ENCODE results near the gene TMED4. TPM values are rescaled to one million over a fixed set of nuclear protein-coding genes. Genes with fewer than 3 reads are reported as not detected.

Gene TMED4
- total RNA-seq, 1 experiment from 2014 or later, result 49.7 TPM

- peaks cover 35% of the 10 kb centered on the region for H3K36me3 Mint-ChIP-seq (ENCODE audit: insufficient read depth, unreplicated experiment)
- CTCF ChIA-PET, result interaction anchor here (0.6 to 1.0 kb wide), 4 partner anchors 339 to 814 kb away, joined by 3 read pairs; no protein-coding TSS in a partner anchor
- no TSS peak for BruUV-seq (replicated peaks)
- H3K9me3 Mint-ChIP-seq (ENCODE audit: unreplicated experiment), result no peaks in the 10 kb centered on the region
- H3K27ac Mint-ChIP-seq (ENCODE audit: low read depth, unreplicated experiment), result peak overlapping the region; percentile 93
- POLR2A ChIA-PET, result interaction anchor here (0.7 to 3.7 kb wide), 20 partner anchors 8 to 528 kb away, joined by 3 to 50 read pairs (median 6); partner anchors contain the start of genes DDX56, H2AZ2, NUDCD3 and OGDH
- TF ChIP-seq CTCF (IDR thresholded peaks at IDR 0.05; ENCODE audit: unreplicated experiment), result no peak
- no peaks in the 10 kb centered on the region for H3K27me3 Mint-ChIP-seq (ENCODE audit: insufficient read depth, unreplicated experiment)
- peak overlapping the region; percentile 85 for H3K4me3 Mint-ChIP-seq (ENCODE audit: unreplicated experiment)
- intact Hi-C loops (cut with micrococcal nuclease), result no loop called here
- peaks cover 11% of the 10 kb centered on the region for H3K4me1 Mint-ChIP-seq (ENCODE audit: insufficient read depth, unreplicated experiment)
- DNase-seq (ENCODE audit: unreplicated experiment), result no peak
Observed at GRCh38 chr7:44583146-44583865, 1.3 kb upstream of the TMED4 start.

GRCh38 chr7:44580945-44581878, 819 bp downstream of the TMED4 start:
- CTCF ChIA-PET, result interaction anchor here (0.6 to 1.5 kb wide), 10 partner anchors 16 to 1633 kb away, joined by 3 to 8 read pairs (median 4); partner anchors contain the start of gene NUDCD3
- peak overlapping the region; percentile 85 for H3K4me3 Mint-ChIP-seq (ENCODE audit: unreplicated experiment)
- H3K27ac Mint-ChIP-seq (ENCODE audit: low read depth, unreplicated experiment), result peak overlapping the region; percentile 93
- POLR2A ChIA-PET, result interaction anchor here (0.5 to 3.7 kb wide), 26 partner anchors 9 to 530 kb away, joined by 3 to 50 read pairs (median 5); partner anchors contain the start of genes DDX56, H2AZ2, NUDCD3 and OGDH
- intact Hi-C loops (cut with micrococcal nuclease), result no loop called here
- H3K9me3 Mint-ChIP-seq (ENCODE audit: unreplicated experiment), result no peaks in the 10 kb centered on the region
- no peaks in the 10 kb centered on the region for H3K27me3 Mint-ChIP-seq (ENCODE audit: insufficient read depth, unreplicated experiment)
- peaks cover 50% of the 10 kb centered on the region for H3K36me3 Mint-ChIP-seq (ENCODE audit: insufficient read depth, unreplicated experiment)
- DNase-seq (ENCODE audit: unreplicated experiment), result no peak
- TF ChIP-seq CTCF (IDR thresholded peaks at IDR 0.05; ENCODE audit: unreplicated experiment), result no peak
- BruUV-seq (replicated peaks), result no TSS peak
- peaks cover 7% of the 10 kb centered on the region for H3K4me1 Mint-ChIP-seq (ENCODE audit: insufficient read depth, unreplicated experiment)

GRCh38 chr7:44576228-44576627, 5.8 kb downstream of the TMED4 start:
- H3K9me3 Mint-ChIP-seq (ENCODE audit: unreplicated experiment), result no peaks in the 10 kb centered on the region
- peaks cover 27% of the 10 kb centered on the region for H3K4me1 Mint-ChIP-seq (ENCODE audit: insufficient read depth, unreplicated experiment)
- ChIA-PET CTCF (no interaction called here), POLR2A (no interaction called here)
- TF ChIP-seq CTCF (IDR thresholded peaks at IDR 0.05; ENCODE audit: unreplicated experiment), result no peak
- H3K36me3 Mint-ChIP-seq (ENCODE audit: insufficient read depth, unreplicated experiment), result peaks cover 75% of the 10 kb centered on the region
- no peaks in the 10 kb centered on the region for H3K27me3 Mint-ChIP-seq (ENCODE audit: insufficient read depth, unreplicated experiment)
- DNase-seq (ENCODE audit: unreplicated experiment), result no peak
- no peak overlapping the region for H3K4me3 Mint-ChIP-seq (ENCODE audit: unreplicated experiment)
- BruUV-seq (replicated peaks), result no TSS peak
- intact Hi-C loops (cut with micrococcal nuclease), result no loop called here
- no peak overlapping the region for H3K27ac Mint-ChIP-seq (ENCODE audit: low read depth, unreplicated experiment)

- BruUV-seq (replicated peaks), result no TSS peak
- DNase-seq (ENCODE audit: unreplicated experiment), result no peak
- Mint-ChIP-seq H3K36me3 (ENCODE audit: insufficient read depth, unreplicated experiment) (peaks cover 79% of the 10 kb centered on the region), H3K9me3 (ENCODE audit: unreplicated experiment) (no peaks in the 10 kb centered on the region), H3K4me1 (ENCODE audit: insufficient read depth, unreplicated experiment) (peaks cover 25% of the 10 kb centered on the region), H3K27ac (ENCODE audit: low read depth, unreplicated experiment) (peak overlapping the region; percentile 43), H3K27me3 (ENCODE audit: insufficient read depth, unreplicated experiment) (no peaks in the 10 kb centered on the region), H3K4me3 (ENCODE audit: unreplicated experiment) (peak overlapping the region; percentile 98)
- ChIA-PET CTCF (interaction anchor here (0.6 to 3.9 kb wide), 2 partner anchors 10 to 11 kb away, joined by 6 to 23 read pairs; no protein-coding TSS in a partner anchor), POLR2A (interaction anchor here (0.6 to 4.5 kb wide), 10 partner anchors 12 to 273 kb away, joined by 3 to 69 read pairs (median 4); partner anchors contain the start of genes H2AZ2, NUDCD3 and OGDH)
- intact Hi-C loops (cut with micrococcal nuclease), result no loop called here
- TF ChIP-seq CTCF (IDR thresholded peaks at IDR 0.05; ENCODE audit: unreplicated experiment), result no peak
Observed at GRCh38 chr7:44575054-44575453, 7.0 kb downstream of the TMED4 start.
